Sigmoid colon (tissue), 7 donors: ENCODE measurements around the gene CLDN6. TPM values are rescaled to one million over a fixed set of nuclear protein-coding genes. Genes with fewer than 3 reads are reported as not detected.
A peak's percentile ranks its signal among the peaks of the same experiment; 100 is the strongest.

Experiments used
- DNase-seq: peaks from one replicate; pipeline ENCODE4 v3.0.0-alpha.2; 2019
- H3K27ac ChIP-seq, 4 donors: fragments of 200-600 bp; sonication (generic); one replicate each; pipeline ENCODE4 v1.5.1; 2016 to 2019; ENCODE audit warnings: mild to moderate bottlenecking in 1 of 4
- H3K27me3 ChIP-seq, 3 donors: fragments of 200-600 bp; sonication (generic); one replicate each; pipeline ENCODE4 v1.5.1; 2019; ENCODE audit warnings: mild to moderate bottlenecking in 1 of 3
- H3K36me3 ChIP-seq, 4 donors: fragments of 200-600 bp; sonication (generic); one replicate each; pipeline ENCODE4 v1.5.1; 2016 to 2019
- H3K4me1 ChIP-seq, 4 donors: fragments of 200-600 bp; sonication (generic); one replicate each; pipeline ENCODE4 v1.5.1; 2017 to 2019
- H3K4me3 ChIP-seq, 4 donors: fragments of 200-600 bp; sonication (generic); one replicate each; pipeline ENCODE4 v1.5.1; 2017 to 2019; ENCODE audit warnings: mild to moderate bottlenecking in 2 of 4, moderate library complexity in 1 of 4
- H3K9me3 ChIP-seq, 4 donors: fragments of 200-600 bp in 3 of 4; sonication (generic) in 3 of 4; one replicate each; pipeline versions ENCODE4 v1.5.1 to v1.6.1; 2013 to 2019
- CTCF ChIP-seq, 4 experiments: fragments of 450-650 bp in 3 of 4; fragments of 200-600 bp in 1 of 4; IDR thresholded peaks; one replicate each; pipeline ENCODE4 v1.5.1; 2016 to 2019; ENCODE audit warnings: antibody characterized with exemption in 4 of 4, mild to moderate bottlenecking in 3 of 4, moderate library complexity in 2 of 4
- EP300 ChIP-seq, 4 donors: sonication (generic); formaldehyde crosslinking; IDR thresholded peaks; one replicate each; pipeline ENCODE4 v1.6.1; 2017; ENCODE audit warnings: antibody characterized with exemption in 4 of 4
- POLR2A ChIP-seq, 2 donors: fragments of 450-650 bp; IDR thresholded peaks; one replicate each; pipeline ENCODE4 v1.6.1; 2016; ENCODE audit warnings: antibody characterized with exemption in 2 of 2, mild to moderate bottlenecking in 2 of 2, moderate library complexity in 2 of 2
- POLR2AphosphoS5 ChIP-seq, 4 donors: sonication (generic); formaldehyde crosslinking; IDR thresholded peaks; one replicate each; pipeline ENCODE4 v1.6.1; 2017; ENCODE audit warnings: antibody characterized with exemption in 4 of 4
- WGBS, 2 donors: extraction: QIAGEN DNeasy Blood & Tissue Kit; methylation state at CpG; one replicate each; pipeline ENCODE4 v1.1.7; 2013; 5-methylcytosine and 5-hydroxymethylcytosine counted together
- intact Hi-C: fragments of 100-400 bp; cut with DNase I; formaldehyde crosslinking; loops from one replicate; pipeline ENCODE4 v1.15.1; 2023
- polyA plus RNA-seq, 3 donors: library from polyadenylated mRNA; stranded (reverse); fragments of 200-250 nt; gene quantifications; one replicate each; pipeline ENCODE4 v1.2.3, GENCODE V29; 2013
- total RNA-seq, 4 donors: library from RNA; depleted of rRNA; stranded (reverse); fragments of >200 nt; gene quantifications; one replicate each; pipeline ENCODE4 v1.1.0, GENCODE V29; 2016
- donor health status: healthy with polysubstance abuse.
- donor health status: Bipolar disorder and iron deficiency.
- donor health status: healthy.

The CLDN6 gene
- total and polyA plus RNA-seq, 7 donors, result not detected

GRCh38 chr16:3025032-3026002 is 7.3 kb upstream of the CLDN6 start:
- no peak overlapping the region for H3K27ac ChIP-seq
- peaks cover 13 to 20% (median 17%) of the 10 kb centered on the region in 3 donors for H3K27me3 ChIP-seq
- no peak overlapping the region for H3K4me3 ChIP-seq
- H3K36me3 ChIP-seq, result peaks cover 0 to 20% (median 15%) of the 10 kb centered on the region in 4 donors
- peaks cover 0 to 69% (median 60%) of the 10 kb centered on the region in 4 donors for H3K4me1 ChIP-seq
- WGBS, 2 donors, result 91 to 96% methylated on average over 18 of the region's 18 CpGs
- DNase-seq, result no peak
- intact Hi-C loops, result no loop called here
- H3K9me3 ChIP-seq, result no peaks in the 10 kb centered on the region
- TF ChIP-seq CTCF (IDR thresholded peaks at IDR 0.05) (no peak), EP300 (IDR thresholded peaks at IDR 0.05) (no peak)

GRCh38 chr16:3023669-3024478 is 5.9 kb upstream of the CLDN6 start, which contains the start of the genes HCFC1R1 and THOC6:
Gene HCFC1R1, minus strand, starts transcription at chr16:3023942. Its CDS starts 1 bp downstream, at chr16:3023941.
Gene THOC6, plus strand, starts transcription at chr16:3024035. Its CDS starts 292 bp downstream, at chr16:3024327.
- intact Hi-C loops, result no loop called here
- TF ChIP-seq CTCF (IDR thresholded peaks at IDR 0.05) (no peak), POLR2A (IDR thresholded peaks at IDR 0.05) (peak; percentile 49 to 63), EP300 (IDR thresholded peaks at IDR 0.05) (no peak), POLR2AphosphoS5 (IDR thresholded peaks at IDR 0.05) (peak in 3 of 4 donors; percentile 50 to 78 (median 75))
- peaks cover 0 to 62% (median 57%) of the 10 kb centered on the region in 4 donors for H3K4me1 ChIP-seq
- DNase-seq, result peak; percentile 99
- H3K36me3 ChIP-seq, result peaks cover 0 to 20% (median 15%) of the 10 kb centered on the region in 4 donors
- H3K4me3 ChIP-seq, result peak within 1 kb of the TSS; percentile 49 to 74 (median 66)
- H3K9me3 ChIP-seq, result no peaks in the 10 kb centered on the region
- peak within 1 kb of the TSS; percentile 98 to 99 (median 98) for H3K27ac ChIP-seq
- H3K27me3 ChIP-seq, result peaks cover 1 to 11% (median 7%) of the 10 kb centered on the region in 3 donors
- WGBS, 2 donors, result 1% methylated on average over 69 of the region's 69 CpGs

- peak overlapping the region; percentile 49 to 74 (median 66) for H3K4me3 ChIP-seq
- peak overlapping the region; percentile 98 to 99 (median 98) for H3K27ac ChIP-seq
- no peak for DNase-seq
- intact Hi-C loops, result no loop called here
- peaks cover 0 to 57% (median 52%) of the 10 kb centered on the region in 4 donors for H3K4me1 ChIP-seq
- peaks cover 0 to 20% (median 15%) of the 10 kb centered on the region in 4 donors for H3K36me3 ChIP-seq
- WGBS, 2 donors, result 27 to 47% methylated on average over 6 of the region's 6 CpGs
- H3K27me3 ChIP-seq, result peaks cover 3 to 11% (median 9%) of the 10 kb centered on the region in 3 donors
- H3K9me3 ChIP-seq, result no peaks in the 10 kb centered on the region
- TF ChIP-seq POLR2A (IDR thresholded peaks at IDR 0.05), result no peak
- TF ChIP-seq EP300 (IDR thresholded peaks at IDR 0.05), result no peak
- TF ChIP-seq POLR2AphosphoS5 (IDR thresholded peaks at IDR 0.05), result no peak
- TF ChIP-seq CTCF (IDR thresholded peaks at IDR 0.05), result no peak
Observed at GRCh38 chr16:3023415-3023668, 5.4 kb upstream of the CLDN6 start.

GRCh38 chr16:3022684-3023414 is 4.9 kb upstream of the CLDN6 start:
- Histone ChIP-seq H3K4me1 (peaks cover 0 to 57% (median 51%) of the 10 kb centered on the region in 4 donors), H3K9me3 (no peaks in the 10 kb centered on the region), H3K36me3 (peaks cover 0 to 20% (median 15%) of the 10 kb centered on the region in 4 donors), H3K4me3 (peak overlapping the region; percentile 49 to 74 (median 66)), H3K27ac (peak overlapping the region; percentile 98 to 99 (median 98)), H3K27me3 (peaks cover 8 to 16% (median 14%) of the 10 kb centered on the region in 3 donors)
- 52 to 57% methylated on average over 8 of the region's 8 CpGs for WGBS, 2 donors
- TF ChIP-seq CTCF (IDR thresholded peaks at IDR 0.05) (no peak), EP300 (IDR thresholded peaks at IDR 0.05) (no peak), POLR2A (IDR thresholded peaks at IDR 0.05) (no peak), POLR2AphosphoS5 (IDR thresholded peaks at IDR 0.05) (no peak)
- intact Hi-C loops, result no loop called here
- DNase-seq, result no peak
